Thyroid gland (tissue), 4 donors: ENCODE results near the gene LRRC38. TPM values are rescaled to one million over a fixed set of nuclear protein-coding genes. Genes with fewer than 3 reads are reported as not detected.

Experiments used
- DNase-seq, 2 donors: peaks; one replicate each; pipeline ENCODE4 v3.0.0-alpha.2; 2019
- H3K27ac ChIP-seq, 3 donors: fragments of 200-600 bp; sonication (generic); 1 replicate in 2 of 3; 2 replicates in 1 of 3; pipeline ENCODE4 v1.5.1; 2016 to 2019; ENCODE audit warnings: mild to moderate bottlenecking in 1 of 3, moderate library complexity in 1 of 3
- H3K27me3 ChIP-seq: fragments of 200-600 bp; sonication (generic); one replicate; pipeline ENCODE4 v1.5.1; 2019
- H3K36me3 ChIP-seq, 2 donors: fragments of 200-600 bp; sonication (generic); one replicate each; pipeline ENCODE4 v1.5.1; 2016 to 2019
- H3K4me1 ChIP-seq, 2 donors: fragments of 200-600 bp; sonication (generic); one replicate each; pipeline ENCODE4 v1.5.1; 2017 to 2019
- H3K4me3 ChIP-seq, 3 donors: fragments of 200-600 bp; sonication (generic); replicated peaks in 1 of 3; 1 replicate in 2 of 3; 2 replicates in 1 of 3; pipeline ENCODE4 v1.5.1; 2016; ENCODE audit warnings: mild to moderate bottlenecking in 1 of 3
- H3K9me3 ChIP-seq: fragments of 200-600 bp; sonication (generic); one replicate; pipeline ENCODE4 v1.5.1; 2017
- POLR2A ChIP-seq, 2 donors: fragments of 450-650 bp; IDR thresholded peaks; one replicate each; pipeline ENCODE4 v1.6.1; 2017; ENCODE audit warnings: antibody characterized with exemption in 2 of 2, mild to moderate bottlenecking in 2 of 2, moderate library complexity in 1 of 2
- WGBS, 2 donors: methylation state at CpG; one replicate each; pipeline ENCODE4 v1.1.5; 2017; 5-methylcytosine and 5-hydroxymethylcytosine counted together
- intact Hi-C: fragments of 100-400 bp; cut with DNase I; formaldehyde crosslinking; loops from one replicate; pipeline ENCODE4 v1.15.1; 2023
- total RNA-seq, 4 donors: library from RNA; depleted of rRNA; stranded (reverse); fragments of >200 nt; gene quantifications; one replicate each; pipeline ENCODE4 v1.2.3, GENCODE V29; 2016
- TF ChIP-seq, protein P1 (sequence below), 6 experiments: fragments of 200-600 bp in 3 of 6; fragments of 450-650 bp in 3 of 6; sonication (generic) in 3 of 6; IDR thresholded peaks; one replicate each; pipeline ENCODE4 v1.5.1; 2016 to 2019; ENCODE audit warnings: antibody characterized with exemption in 6 of 6, mild to moderate bottlenecking in 2 of 6, inconsistent platforms in 1 of 6, moderate library complexity in 1 of 6

LRRC38 gene
- total RNA-seq, 4 donors from 2014 or later: not detected

DNA sequence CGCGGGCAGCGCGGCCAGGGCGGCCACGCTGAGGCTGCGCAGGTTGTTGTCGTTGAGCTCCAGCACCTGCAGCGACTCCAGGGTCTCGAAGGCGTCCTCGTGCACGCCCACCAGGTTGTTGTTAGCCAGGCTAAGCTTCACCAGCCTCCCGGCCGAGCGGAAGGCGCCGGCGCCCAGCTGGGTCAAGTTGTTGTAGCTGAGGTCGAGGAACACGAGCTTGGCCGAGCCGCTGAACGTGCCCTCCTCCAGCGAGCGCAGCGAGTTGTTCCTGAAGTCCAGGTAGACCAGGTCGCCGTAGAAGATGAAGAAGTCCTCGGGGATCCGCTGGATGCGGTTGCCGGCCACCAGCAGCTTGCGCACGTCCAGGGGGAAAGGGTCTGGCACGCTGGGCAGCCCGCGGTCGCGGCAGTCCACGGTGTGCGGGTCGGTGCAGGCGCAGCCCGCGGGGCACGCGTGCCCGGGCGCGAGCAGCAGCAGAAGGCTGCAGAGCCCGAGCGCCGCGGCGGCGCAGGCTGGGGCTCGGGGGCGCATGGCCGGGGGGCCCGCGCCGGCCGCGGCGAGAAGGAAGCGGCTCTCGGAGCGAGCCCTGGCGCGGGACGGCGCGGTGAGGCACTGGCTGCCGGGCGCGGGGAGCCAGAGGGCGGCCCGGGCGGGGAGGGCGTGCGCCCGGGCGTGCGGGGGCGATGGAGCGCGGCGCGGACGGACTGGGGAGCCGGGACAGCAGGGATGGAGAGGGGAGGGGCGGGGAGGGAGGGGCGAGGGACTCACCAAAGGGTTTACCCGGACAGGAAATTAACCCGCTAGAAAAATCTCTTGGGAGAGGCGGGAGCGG is 524 bp downstream of the LRRC38 start:
- no peaks in the 10 kb centered on the region for H3K36me3 ChIP-seq
- 3 to 4% methylated on average over 9 to 17 of the region's 98 CpGs for WGBS, 2 donors
- no peaks in the 10 kb centered on the region for H3K9me3 ChIP-seq
- TF ChIP-seq, protein P1, sequence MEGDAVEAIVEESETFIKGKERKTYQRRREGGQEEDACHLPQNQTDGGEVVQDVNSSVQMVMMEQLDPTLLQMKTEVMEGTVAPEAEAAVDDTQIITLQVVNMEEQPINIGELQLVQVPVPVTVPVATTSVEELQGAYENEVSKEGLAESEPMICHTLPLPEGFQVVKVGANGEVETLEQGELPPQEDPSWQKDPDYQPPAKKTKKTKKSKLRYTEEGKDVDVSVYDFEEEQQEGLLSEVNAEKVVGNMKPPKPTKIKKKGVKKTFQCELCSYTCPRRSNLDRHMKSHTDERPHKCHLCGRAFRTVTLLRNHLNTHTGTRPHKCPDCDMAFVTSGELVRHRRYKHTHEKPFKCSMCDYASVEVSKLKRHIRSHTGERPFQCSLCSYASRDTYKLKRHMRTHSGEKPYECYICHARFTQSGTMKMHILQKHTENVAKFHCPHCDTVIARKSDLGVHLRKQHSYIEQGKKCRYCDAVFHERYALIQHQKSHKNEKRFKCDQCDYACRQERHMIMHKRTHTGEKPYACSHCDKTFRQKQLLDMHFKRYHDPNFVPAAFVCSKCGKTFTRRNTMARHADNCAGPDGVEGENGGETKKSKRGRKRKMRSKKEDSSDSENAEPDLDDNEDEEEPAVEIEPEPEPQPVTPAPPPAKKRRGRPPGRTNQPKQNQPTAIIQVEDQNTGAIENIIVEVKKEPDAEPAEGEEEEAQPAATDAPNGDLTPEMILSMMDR (IDR thresholded peaks at IDR 0.05): no peak
- no peak for TF ChIP-seq POLR2A (IDR thresholded peaks at IDR 0.05)
- no peak for DNase-seq
- intact Hi-C loops: no loop called here
- no peaks in the 10 kb centered on the region for H3K27me3 ChIP-seq
- no peaks in the 10 kb centered on the region for H3K4me1 ChIP-seq
- H3K27ac ChIP-seq: no peak overlapping the region
- no peak overlapping the region for H3K4me3 ChIP-seq

DNA sequence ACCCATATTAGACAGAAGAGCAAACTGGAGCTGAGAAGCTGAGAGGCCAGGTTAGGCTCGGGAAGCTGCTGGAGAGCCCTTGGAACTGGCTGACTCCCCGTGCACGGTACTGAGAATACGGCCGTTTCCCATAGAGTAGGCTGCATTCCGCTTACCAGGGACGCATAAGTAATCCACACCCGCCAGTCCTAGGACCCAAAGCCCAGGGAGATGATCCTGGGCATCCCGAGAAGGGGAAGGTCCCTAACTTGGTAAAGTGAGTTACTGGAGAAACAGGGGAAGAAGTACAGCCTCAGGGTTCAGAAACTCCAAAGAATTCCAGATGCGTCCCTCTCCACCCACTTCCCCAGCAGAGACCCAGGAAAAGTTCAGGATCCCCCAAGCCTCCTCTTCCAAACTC is 1.3 kb downstream of the LRRC38 start:
- H3K27me3 ChIP-seq: no peaks in the 10 kb centered on the region
- no peak overlapping the region for H3K4me3 ChIP-seq
- 3 to 16% methylated on average over 10 of the region's 10 CpGs for WGBS, 2 donors
- H3K4me1 ChIP-seq: no peaks in the 10 kb centered on the region
- H3K9me3 ChIP-seq: no peaks in the 10 kb centered on the region
- TF ChIP-seq POLR2A (IDR thresholded peaks at IDR 0.05): no peak
- TF ChIP-seq, protein P1 (IDR thresholded peaks at IDR 0.05): no peak
- intact Hi-C loops: no loop called here
- H3K27ac ChIP-seq: no peak overlapping the region
- H3K36me3 ChIP-seq: no peaks in the 10 kb centered on the region
- no peak for DNase-seq

DNA sequence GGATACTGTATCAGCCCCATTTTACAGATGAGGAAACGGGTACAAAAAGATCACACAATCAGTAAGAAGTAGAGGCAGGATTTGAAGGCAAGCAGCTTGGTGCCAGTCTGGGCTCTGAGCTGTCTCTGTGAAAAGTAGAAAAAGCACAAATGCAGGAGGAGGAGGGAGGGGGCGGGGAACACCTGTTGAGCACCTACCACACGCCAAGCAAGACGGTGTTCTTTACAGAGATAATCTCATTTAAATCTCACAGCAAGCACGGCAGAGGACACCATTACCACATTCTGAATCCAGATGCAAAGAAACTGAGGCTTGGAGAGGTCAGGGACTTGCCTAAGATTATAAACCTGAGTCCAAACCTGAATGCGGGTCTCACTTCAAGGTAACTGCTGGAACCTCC is 3.3 kb downstream of the LRRC38 start:
- Histone ChIP-seq H3K27me3 (no peaks in the 10 kb centered on the region), H3K4me1 (no peaks in the 10 kb centered on the region), H3K9me3 (no peaks in the 10 kb centered on the region), H3K27ac (no peak overlapping the region), H3K4me3 (no peak overlapping the region), H3K36me3 (no peaks in the 10 kb centered on the region)
- TF ChIP-seq, protein P1 (IDR thresholded peaks at IDR 0.05): no peak
- 59 to 61% methylated on average over 6 of the region's 6 CpGs for WGBS, 2 donors
- intact Hi-C loops: no loop called here
- no peak for DNase-seq

GRCh38 chr1:13507075-13507474 is 6.7 kb downstream of the LRRC38 start:
- H3K9me3 ChIP-seq: no peaks in the 10 kb centered on the region
- no peak overlapping the region for H3K4me3 ChIP-seq
- H3K27me3 ChIP-seq: no peaks in the 10 kb centered on the region
- TF ChIP-seq, protein P1 (IDR thresholded peaks at IDR 0.05): no peak
- TF ChIP-seq POLR2A (IDR thresholded peaks at IDR 0.05): no peak
- no peak for DNase-seq
- intact Hi-C loops: no loop called here
- 84 to 86% methylated on average over 4 of the region's 4 CpGs for WGBS, 2 donors
- no peak overlapping the region for H3K27ac ChIP-seq
- no peaks in the 10 kb centered on the region for H3K4me1 ChIP-seq
- H3K36me3 ChIP-seq: no peaks in the 10 kb centered on the region

GRCh38 chr1:13505020-13505419 is 8.8 kb downstream of the LRRC38 start:
- H3K27ac ChIP-seq: no peak overlapping the region
- TF ChIP-seq, protein P1 (IDR thresholded peaks at IDR 0.05): no peak
- intact Hi-C loops: no loop called here
- no peak for DNase-seq
- H3K9me3 ChIP-seq: no peaks in the 10 kb centered on the region
- H3K36me3 ChIP-seq: no peaks in the 10 kb centered on the region
- 6 to 19% methylated on average over 6 to 8 of the region's 8 CpGs for WGBS, 2 donors
- H3K27me3 ChIP-seq: no peaks in the 10 kb centered on the region
- H3K4me3 ChIP-seq: no peak overlapping the region
- no peaks in the 10 kb centered on the region for H3K4me1 ChIP-seq
